OCI-LY1 (cell line): ENCODE measurements around the gene ACR.

Experiments
- CTCF ChIP-seq: fragments of 200-600 bp; sonication (generic), shearing (Covaris generic); IDR thresholded peaks from 2 replicates; pipeline ENCODE4 v1.5.1; 2017; ENCODE audit warnings: mild to moderate bottlenecking, antibody characterized with exemption, low read length, moderate library complexity, mixed read lengths
- EZH2 ChIP-seq: fragments of 200-600 bp; sonication (generic), shearing (Covaris generic); IDR thresholded peaks from 2 replicates; pipeline ENCODE4 v1.8.0; 2017; ENCODE audit warnings: borderline replicate concordance, mixed run types, mild to moderate bottlenecking, antibody characterized with exemption, low read length, moderate library complexity, mixed read lengths

DNA sequence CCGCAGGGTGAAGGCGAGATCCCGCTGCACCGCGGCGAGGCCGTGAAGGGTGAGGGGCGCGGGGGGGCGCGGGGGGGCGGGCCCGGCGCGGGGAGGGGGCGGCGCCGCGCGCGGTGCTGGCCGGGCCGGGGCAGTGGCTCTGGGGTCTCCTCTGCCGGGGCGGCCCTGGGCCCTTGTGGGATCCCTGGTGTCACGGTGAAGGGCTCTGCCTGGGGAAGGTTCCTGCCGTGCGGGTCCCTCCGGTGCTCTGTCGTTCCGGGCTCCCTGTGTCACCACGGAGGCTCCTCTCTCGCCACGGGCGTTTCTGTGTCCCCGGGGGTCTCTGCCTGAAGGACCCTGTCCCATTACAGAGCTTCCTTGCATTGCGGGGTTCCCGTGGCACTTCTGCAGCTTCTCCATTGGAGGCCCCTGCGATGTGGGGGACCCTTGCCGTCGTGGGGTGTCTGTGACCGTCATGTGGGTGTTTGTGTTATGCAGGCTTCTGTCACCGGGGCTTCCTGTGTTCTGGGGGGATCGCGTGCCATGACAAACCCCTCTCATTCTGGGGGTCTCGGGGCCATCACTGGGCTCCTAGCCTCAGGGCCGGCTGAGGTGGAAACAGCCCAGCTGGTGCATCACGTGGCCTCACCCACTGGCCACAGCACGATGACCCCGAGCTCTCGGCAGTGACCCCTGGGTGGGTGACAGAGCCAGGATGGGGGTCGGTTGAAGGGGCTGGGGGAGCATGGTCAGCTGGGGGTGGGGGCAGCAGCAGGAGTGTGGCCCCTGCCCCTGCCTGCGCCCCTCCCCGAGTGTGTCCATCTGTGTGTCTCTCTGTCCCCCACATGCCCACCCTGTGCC lies 40.1 kb upstream of the ACR start:
- TF ChIP-seq CTCF, result no peak
- no peak for TF ChIP-seq EZH2
